ENCODE results near the gene PTAR1.

Gene PTAR1

GRCh38 chr9:69672596-69673310 is 87.1 kb downstream of the PTAR1 start:
- DNase-seq: peak; percentile 74 to 80

DNA sequence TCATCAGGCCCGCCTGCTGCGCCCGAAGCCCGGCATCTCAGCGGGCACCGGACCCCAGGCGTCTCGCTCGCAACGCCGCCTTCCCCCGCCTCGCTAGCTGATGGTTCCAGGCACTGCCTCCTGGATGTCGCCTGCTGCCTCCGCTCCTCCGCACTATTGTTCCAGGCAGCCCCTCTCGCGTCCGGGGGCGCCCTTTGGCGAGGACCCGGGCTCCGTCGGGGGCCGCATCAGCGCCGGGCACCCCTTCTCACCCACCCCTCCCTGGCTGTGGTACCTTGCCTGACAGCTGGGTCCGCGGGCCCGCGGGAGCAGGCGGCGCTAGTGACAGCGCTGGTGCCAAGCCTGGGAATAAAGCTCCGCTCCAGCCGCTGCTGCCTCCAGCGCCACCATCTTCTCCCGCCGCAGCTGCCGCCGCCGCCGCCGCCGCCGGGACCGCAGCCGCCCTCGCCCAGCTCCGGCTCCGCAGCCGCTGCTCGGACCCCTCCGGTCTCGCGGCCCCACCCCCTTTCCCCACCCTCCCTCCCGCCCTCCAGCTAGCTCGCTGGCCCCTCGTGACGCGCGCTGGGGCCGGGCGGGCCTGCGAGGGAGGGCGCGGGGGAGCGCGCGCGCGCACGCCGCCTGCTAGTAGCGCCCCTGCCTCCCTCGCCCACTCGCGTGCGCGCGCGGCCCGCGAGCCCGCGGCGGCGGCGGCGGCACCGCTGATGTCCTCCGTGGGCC is 87.8 kb downstream of the PTAR1 start, which contains the start of gene APBA1:
APBA1 (minus strand) TSS at position 493 of the 717 bp plus-strand sequence.
- DNase-seq: peak in 1 of 2 experiments; percentile 36

DNA sequence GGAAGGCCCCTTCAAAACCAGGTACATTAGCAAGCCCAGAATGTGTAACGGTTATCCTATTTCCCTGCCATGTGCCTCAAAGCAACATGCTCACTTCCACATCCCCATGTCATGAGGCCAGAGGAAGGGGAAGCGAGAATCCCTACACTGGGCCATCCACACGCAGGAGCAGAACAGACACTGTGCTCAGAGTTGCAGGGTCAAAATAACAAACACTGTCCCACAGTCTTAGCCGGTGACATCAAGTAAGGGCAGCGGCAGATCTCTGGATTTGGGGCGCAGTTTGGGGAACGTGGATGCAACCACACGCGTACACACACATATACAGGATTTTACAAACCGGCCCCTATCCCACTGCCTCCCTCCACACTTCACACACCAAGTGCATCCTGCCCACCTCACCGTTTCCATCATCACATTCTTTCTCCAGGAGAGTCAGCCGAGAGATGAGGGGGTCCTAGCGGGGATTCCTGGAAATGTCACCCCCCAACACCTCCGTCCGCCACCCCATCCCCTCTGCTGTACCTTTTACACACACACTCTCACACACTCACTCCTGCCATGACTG is 88.4 kb downstream of the PTAR1 start:
- DNase-seq: no peak

DNA sequence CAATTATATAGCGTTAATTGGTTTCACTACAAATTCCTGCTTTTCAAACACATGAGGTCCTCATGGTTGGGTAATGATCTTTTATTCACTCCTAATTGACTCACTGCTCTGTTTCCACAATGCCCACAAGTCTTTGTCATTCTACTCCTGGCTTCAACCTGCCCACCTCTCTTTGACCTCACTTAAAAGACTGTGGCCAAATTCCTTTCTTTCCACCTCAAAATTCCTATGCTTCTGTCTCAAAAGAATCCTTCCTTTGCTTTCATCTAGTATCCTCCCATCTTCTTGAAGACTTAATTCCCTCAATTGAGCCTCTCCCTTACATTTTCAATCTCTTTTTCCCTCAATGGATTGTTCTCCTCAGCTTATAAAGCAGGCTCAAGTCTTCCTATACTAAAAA is 92.5 kb downstream of the PTAR1 start:
- DNase-seq: no peak

GRCh38 chr9:69660304-69660703 is 99.5 kb downstream of the PTAR1 start:
- DNase-seq: no peak

Data from SW 1271 (cell line).